ENCODE measurements around the gene RAB11FIP2. TPM values are rescaled to one million over a fixed set of nuclear protein-coding genes. Genes with fewer than 3 reads are reported as not detected.
A peak's percentile ranks its signal among the peaks of the same experiment; 100 is the strongest.

Gene RAB11FIP2
- 13.1 and 16.1 TPM in 2 replicates for total RNA-seq (2012; rRNA removed)
- 3.6 and 5.5 TPM in 2 replicates for polyA plus RNA-seq (2012; rRNA removed)
- 0.38 and 0.40 TPM in 2 replicates for polyA plus RNA-seq (2012; cell fraction: cytosol; rRNA removed)
- 0.54 and 5.5 TPM in 2 replicates for polyA plus RNA-seq (2012; cell fraction: nucleus; rRNA removed; ENCODE audit: low replicate concordance)
- Bru-seq, nascent RNA = percentile 66 among the genes with signal in this experiment
- BruChase-seq, experiment 1, labeled RNA remaining after a 6-hour chase = percentile 64 among the genes with signal in this experiment
- percentile 78 among the genes with signal in this experiment for BruChase-seq, experiment 2, labeled RNA remaining after a 2-hour chase
- long read RNA-seq, full-length matches to known transcripts = 4 of 21 reads
- long read RNA-seq, partial matches to known transcripts = 15 of 21 reads
- long read RNA-seq, other reads (novel, unspliced or antisense) = 2 of 21 reads

GRCh38 chr10:118046395-118047156, at the start of gene RAB11FIP2:
RAB11FIP2 (minus strand) TSS chr10:118046941; CDS start chr10:118046163, 778 bp downstream.
- dilution Hi-C loops (cut with HindIII; ENCODE audit: low sequenced_read_pairs, unreplicated experiment) = no loop called here
- TF ChIP-seq MAZ (IDR thresholded peaks at IDR 0.05; ENCODE audit: borderline replicate concordance, low read depth, low read length) (peak; percentile 80; the same call in 1 of the 2 replicates), RCOR1 (IDR thresholded peaks at IDR 0.05; ENCODE audit: insufficient replicate concordance, low read length) (no peak), CEBPB (IDR thresholded peaks at IDR 0.05; ENCODE audit: low read depth, low read length) (no peak), SMC3 (IDR thresholded peaks at IDR 0.05; ENCODE audit: low read depth, low read length) (no peak), USF2 (IDR thresholded peaks at IDR 0.05; ENCODE audit: low read depth, low read length) (no peak), BHLHE40 (IDR thresholded peaks at IDR 0.05; ENCODE audit: low read depth, low read length) (peak; percentile 84), POLR2A (IDR thresholded peaks at IDR 0.05; ENCODE audit: low read depth, low read length) (no peak), CTCF (conservative IDR thresholded peaks at IDR 0.05; ENCODE audit: low read depth, low read length) (peak; percentile 23; the same call in 1 of the 2 replicates), RAD21 (IDR thresholded peaks at IDR 0.05; ENCODE audit: low read length) (no peak), RFX5 (IDR thresholded peaks at IDR 0.05; ENCODE audit: low read depth, low read length) (no peak), MAFK (IDR thresholded peaks at IDR 0.05; ENCODE audit: low read depth, low read length) (no peak), ELK1 (IDR thresholded peaks at IDR 0.05; ENCODE audit: borderline replicate concordance, low read depth, low read length) (no peak)

More at GRCh38 chr10:118046395-118047156, at the start of gene RAB11FIP2:
- peak within 1 kb of the TSS; percentile 88 for H2AK9ac ChIP-seq (replicated peaks; ENCODE audit: low read depth, low read length, poor library complexity)
- in situ Hi-C loops (cut with MboI; ENCODE audit: low sequenced_read_pairs) = no loop called here
- H4K5ac ChIP-seq (ENCODE audit: low read depth, low read length) = peak within 1 kb of the TSS; percentile 68
- CTCF ChIA-PET = no interaction called here
- peak within 1 kb of the TSS; percentile 91 to 96 for H4K8ac ChIP-seq (ENCODE audit: low read depth in 2 of 2, low read length in 2 of 2)
- peak within 1 kb of the TSS; percentile 20 for H2BK120ac ChIP-seq (ENCODE audit: low read depth, low read length)
- peak within 1 kb of the TSS; percentile 76 for H3K4ac ChIP-seq (ENCODE audit: low read depth, low read length)
- H3K27ac ChIP-seq (ENCODE audit: insufficient read depth, low read length) = peak within 1 kb of the TSS; percentile 65
- intact Hi-C loops (cut with micrococcal nuclease) = loop anchor here (5.0 to 10.0 kb wide), 3 partner anchors 376 to 698 kb away; no protein-coding TSS in a partner anchor
- DNase-seq (peak; percentile 82), ATAC-seq (ENCODE audit: low read depth) (peak; percentile 95)
- H3K9me1 ChIP-seq (ENCODE audit: insufficient read depth, low read length) = peaks cover 8% of the 10 kb centered on the region
- peak within 1 kb of the TSS; percentile 74; the same call in 1 of the 2 replicates for H4K91ac ChIP-seq (ENCODE audit: insufficient read depth, low read depth, low read length)
- H3K79me1 ChIP-seq (ENCODE audit: low read depth in 1 of 2, low read length in 2 of 2) = peaks cover 3 to 11% of the 10 kb centered on the region in 2 experiments; a peak in 2 of 4 replicates
- H3K18ac ChIP-seq (ENCODE audit: low read depth, low read length) = peak within 1 kb of the TSS; percentile 18; the same call in 1 of the 2 replicates
- no peaks in the 10 kb centered on the region for H3K4me1 ChIP-seq (ENCODE audit: control insufficient read depth, insufficient read depth, low read length)
- H4K20me1 ChIP-seq (ENCODE audit: insufficient read depth, low read length) = no peaks in the 10 kb centered on the region; the same call in 1 of the 2 replicates
- H2AFZ ChIP-seq (replicated peaks; ENCODE audit: low read length, poor library complexity) = peak within 1 kb of the TSS; percentile 94
- 0% methylated on average over 13 of the region's 83 CpGs; no CpG with 5 or more reads in 1 of the 2 experiments for WGBS, 2 experiments (ENCODE audit: extremely low coverage in 2 of 2, insufficient read length in 1 of 2)
- H3K14ac ChIP-seq (replicated peaks; ENCODE audit: low read depth, low read length) = peak within 1 kb of the TSS; percentile 78
- H3K56ac ChIP-seq (ENCODE audit: extremely low read depth, insufficient read depth, low read length) = peak within 1 kb of the TSS; percentile 74
- H2BK15ac ChIP-seq (ENCODE audit: low read depth, low read length) = no peak within 1 kb of the TSS
- H3K36me3 ChIP-seq (ENCODE audit: control insufficient read depth, insufficient read depth, low read length) = no peaks in the 10 kb centered on the region
- no TSS peak for BruUV-seq (replicated peaks)
- H3K4me3 ChIP-seq (ENCODE audit: insufficient read depth, low read depth, low read length) = peak within 1 kb of the TSS; percentile 52
- no peak within 1 kb of the TSS for H2AK5ac ChIP-seq (ENCODE audit: low read depth, low read length)
- H3K27me3 ChIP-seq (ENCODE audit: control insufficient read depth, insufficient read depth, low read length) = no peaks in the 10 kb centered on the region
- peak within 1 kb of the TSS; percentile 94 for H3K4me2 ChIP-seq (ENCODE audit: low read depth, low read length)
- peak within 1 kb of the TSS; percentile 93 for H3K23ac ChIP-seq (ENCODE audit: low read depth, low read length)
- H2BK5ac ChIP-seq (ENCODE audit: low read depth, low read length, poor library complexity, severe bottlenecking) = peak within 1 kb of the TSS; percentile 75
- no peaks in the 10 kb centered on the region for H3K9me3 ChIP-seq (ENCODE audit: control insufficient read depth, insufficient read depth, low read length)
- POLR2A ChIA-PET (ENCODE audit: unreplicated experiment) = no interaction called here
- no peak within 1 kb of the TSS for H2BK20ac ChIP-seq (ENCODE audit: low read depth, low read length)
- peak within 1 kb of the TSS; percentile 68 for H3K9ac ChIP-seq (ENCODE audit: low read depth, low read length)
